T follicular helper cell (primary cell): ENCODE results near the gene FGA.
"Not testable (repeated sequence)": the region's sequence is repeated elsewhere in the genome, so short reads cannot be mapped to it uniquely, and the experiment has no call there.

ENCODE experiments used
- DNase-seq: peaks from one replicate; pipeline ENCODE4 v3.0.0-alpha.2; 2020; ENCODE audit warnings: low read depth

FGA gene

DNA sequence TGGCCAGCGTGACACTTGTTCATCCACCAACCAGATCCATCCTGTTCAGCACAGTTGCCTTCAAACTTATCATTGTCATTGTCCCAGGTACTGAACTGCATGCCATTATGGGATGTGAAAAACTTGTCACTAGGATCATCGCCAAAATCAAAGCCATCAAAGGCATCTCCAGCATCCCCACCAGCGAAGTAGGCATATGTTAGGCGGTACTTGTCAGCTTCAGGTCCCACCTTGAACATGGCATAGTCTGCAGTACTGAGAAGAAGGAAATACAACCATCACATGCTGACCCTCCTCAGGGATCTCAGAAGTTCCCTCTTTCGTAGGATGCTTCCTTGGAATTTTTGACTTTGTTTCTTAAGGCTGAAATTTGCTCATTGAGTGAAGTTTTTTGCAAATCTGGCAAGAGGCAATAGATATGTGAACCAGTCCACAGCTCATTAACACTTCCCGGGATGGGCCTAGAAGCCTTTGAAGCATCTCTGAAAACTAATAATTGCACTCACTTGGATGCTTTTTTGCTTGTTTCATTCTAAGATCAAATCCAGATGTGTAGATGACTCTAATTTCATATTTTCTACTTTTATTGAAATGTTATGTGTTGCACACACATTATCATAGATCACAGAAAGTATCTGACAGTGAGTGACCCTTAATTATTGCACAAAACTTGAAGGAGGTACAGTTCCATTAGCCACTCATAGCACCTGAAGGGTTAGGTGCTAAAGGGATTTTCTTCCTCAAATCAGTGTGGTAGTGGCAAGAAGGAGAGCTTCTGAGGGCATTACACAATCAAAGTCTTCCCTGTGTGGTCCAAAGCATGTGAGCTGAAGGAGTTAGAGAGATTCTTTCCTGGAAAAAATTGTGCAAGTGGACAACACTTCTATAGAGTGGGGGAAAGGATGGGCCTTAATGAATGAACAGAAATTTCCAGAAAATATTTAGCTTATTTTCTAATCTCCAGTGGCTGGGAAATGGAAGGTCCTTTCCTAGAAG lies 16.5 kb upstream of the FGA start:
- DNase-seq = no peak

GRCh38 chr4:154604696-154605200 lies 14.2 kb upstream of the FGA start:
- DNase-seq = no peak

DNA sequence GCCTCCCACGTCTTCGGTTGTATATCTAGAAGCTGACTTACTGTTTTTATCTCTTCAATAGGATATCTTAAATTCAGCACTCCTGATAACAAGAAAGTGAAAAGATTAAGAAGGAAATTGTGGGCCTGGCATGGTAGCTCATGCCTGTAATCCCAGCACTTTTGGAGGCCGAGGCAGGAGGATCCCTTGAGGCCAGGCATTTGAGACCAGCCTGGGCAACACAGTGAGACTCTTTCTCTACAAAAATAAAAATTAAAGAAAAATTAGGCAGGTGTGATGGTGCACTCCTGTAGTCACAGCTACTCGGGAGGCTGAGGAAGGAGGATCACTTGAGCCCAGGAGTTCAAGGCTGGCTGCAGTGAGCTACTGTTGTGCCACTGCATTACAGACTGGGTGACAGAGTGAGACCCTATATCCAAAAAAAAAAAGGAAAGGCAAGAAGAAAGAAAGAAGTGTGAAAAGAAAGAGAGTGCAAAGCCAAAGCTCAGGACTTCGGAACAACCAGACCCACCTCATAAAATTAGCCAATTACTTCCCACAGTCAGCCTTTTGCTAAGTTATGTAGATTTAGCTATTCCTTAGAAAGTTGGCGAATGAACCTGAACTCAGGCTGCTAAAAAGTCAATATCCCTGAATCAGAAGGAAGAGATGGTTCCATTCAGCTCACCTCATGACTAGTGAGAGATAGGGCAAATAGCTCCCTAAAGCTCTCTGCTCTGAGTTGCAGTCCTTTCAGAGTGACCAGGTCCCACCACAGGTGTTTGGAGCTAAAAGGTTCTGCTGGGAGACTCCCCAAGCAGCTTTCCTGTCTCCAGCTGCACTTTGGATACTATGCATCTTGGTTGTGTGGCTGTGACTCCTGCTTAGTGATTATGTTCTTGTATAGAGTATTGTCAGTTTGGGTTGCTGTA lies 12.7 kb upstream of the FGA start:
- DNase-seq = no peak

- DNase-seq = no peak
These were observed 12.0 kb upstream of the FGA start for GRCh38 chr4:154602404-154603020.

- DNase-seq = no peak
These were observed 7.5 kb upstream of the FGA start for GRCh38 chr4:154597798-154598774.

DNA sequence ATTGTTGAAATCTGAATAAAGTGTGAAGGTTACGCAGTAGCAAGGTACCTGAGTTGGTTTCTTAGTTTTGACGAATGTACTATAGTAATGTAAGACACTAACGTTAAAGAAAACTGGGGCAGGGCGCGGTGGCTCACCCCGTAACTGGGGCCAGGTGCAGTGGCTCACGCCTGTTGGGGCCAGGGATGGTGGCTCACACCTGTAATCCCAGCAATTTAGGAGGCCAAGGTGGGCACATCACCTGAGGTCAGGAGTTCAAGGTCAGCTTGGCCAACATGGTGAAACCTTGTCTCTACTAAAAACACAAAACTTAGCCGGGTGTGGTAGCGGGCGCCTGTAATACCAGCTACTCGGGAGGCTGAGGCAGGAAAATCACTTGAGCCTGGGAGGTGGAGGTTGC lies 6.7 kb upstream of the FGA start:
- DNase-seq = not testable (repeated sequence)

DNA sequence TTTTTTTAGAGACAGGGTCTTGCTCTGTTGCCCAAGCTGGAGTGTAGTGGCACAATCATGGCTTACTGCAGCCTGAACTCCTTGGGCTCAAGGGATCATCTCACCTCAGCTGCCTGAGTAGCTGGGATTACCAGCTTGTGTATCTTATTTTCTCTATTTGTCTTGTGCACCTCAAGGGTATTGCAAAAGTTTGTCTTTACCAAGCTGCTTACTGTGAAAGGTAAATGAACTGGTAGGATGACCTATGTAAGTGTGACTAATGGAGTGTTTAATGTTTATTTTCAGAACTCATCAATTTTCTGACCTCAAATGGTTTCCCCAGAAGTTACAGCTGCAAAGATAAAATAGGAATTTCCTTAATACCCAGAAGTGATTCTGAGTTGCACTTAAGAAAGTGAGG lies 5.3 kb upstream of the FGA start:
- no peak for DNase-seq

DNA sequence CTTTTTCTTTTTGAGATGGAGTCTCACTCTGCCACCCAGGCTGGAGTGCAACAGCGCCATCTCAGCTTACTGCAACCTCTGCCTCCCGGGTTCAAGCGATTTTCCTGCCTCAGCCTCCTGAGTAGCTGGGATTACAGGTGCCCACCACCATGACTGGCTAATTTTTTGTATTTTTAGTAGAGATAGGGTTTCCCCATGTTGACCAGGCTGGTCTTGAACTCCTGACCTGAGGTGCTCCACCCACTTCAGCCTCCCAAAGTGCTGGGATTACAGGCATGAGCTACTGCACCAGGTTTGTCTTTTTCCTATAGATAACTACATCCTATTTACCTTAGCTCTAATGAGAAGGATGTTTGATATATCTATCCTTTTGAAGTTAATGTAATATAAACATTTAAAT lies 3.8 kb upstream of the FGA start:
- not testable (repeated sequence) for DNase-seq

DNA sequence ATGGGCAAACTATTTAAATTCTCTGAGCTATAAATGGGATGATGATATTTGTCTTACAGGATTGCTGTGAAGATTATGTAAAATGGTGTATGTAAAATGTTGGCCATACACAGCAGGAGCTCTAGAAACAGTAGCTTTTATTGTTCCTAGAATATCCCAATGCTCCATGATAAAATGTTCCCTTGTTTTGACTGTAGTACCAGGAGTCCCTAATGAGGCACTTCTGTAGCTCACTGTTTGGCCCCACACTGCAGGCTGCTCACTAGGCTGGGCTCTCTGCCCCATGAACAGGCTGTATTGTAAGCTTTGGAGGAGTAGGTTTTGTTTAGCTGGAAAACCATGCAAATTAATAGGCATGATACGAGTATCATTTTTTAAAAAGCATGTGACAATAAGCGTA lies 3.3 kb upstream of the FGA start:
- no peak for DNase-seq

DNA sequence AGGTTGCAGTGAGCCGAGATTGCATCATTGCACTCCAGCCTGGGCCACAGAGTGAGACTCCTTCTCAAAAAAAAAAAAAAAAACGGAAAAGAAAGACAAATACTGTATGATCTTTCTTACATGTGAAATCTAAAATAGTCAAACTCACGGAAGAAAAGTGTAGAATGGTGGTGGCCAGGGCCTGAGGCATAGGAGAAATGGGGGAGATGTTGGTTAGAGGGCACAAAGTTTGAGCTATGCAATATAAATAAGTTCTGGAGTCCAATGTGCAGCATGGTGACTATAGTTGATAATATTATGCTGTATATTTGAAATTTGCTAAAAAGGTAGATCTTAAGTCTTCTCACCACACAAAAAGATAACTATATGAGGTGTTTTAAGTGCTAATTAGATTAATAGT lies 1.3 kb upstream of the FGA start:
- no peak for DNase-seq

GRCh38 chr4:154589296-154590197 lies 995 bp downstream of the FGA start:
- DNase-seq = no peak

DNA sequence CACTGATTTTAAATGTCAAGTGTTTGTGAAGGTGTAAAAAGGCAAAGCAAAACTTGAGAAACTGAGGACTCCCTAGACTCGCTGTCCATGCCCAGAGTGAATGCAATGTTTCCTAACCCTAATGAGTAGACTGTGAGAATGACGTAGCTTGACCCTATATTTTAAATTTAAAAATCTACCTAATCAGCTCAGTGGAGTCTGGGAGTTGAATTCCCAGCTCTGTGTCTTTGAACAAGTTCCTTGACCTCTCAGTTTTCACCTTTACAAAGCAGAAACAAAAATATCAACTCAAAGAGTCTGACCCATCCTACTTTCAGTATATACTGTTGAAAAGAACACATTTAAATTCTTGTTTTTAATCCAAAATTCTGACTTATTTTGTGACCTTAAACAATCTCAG lies 2.3 kb downstream of the FGA start:
- no peak for DNase-seq

GRCh38 chr4:154586296-154587033 lies 4.1 kb downstream of the FGA start:
- DNase-seq = no peak

GRCh38 chr4:154585369-154586018 lies 5.0 kb downstream of the FGA start:
- no peak for DNase-seq

DNA sequence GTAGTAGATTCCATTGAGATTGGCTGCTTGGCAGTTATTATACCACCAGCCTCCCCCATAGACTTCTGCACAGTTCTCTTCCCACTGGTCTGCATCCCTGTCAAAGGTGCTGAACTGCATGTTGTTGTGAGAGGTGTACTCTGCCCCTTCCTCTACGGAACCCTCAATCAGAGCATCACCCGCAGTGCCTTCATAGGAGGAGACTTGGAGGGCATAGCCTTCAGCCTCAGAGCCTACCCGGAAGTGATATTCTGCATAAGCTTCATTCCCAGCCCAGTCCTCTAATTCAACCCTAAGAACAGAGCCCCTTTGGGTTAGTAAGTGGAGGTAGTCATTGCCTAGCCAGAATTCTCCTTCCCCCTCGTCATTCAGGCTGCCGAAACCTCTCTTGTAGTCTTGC lies 6.3 kb downstream of the FGA start:
- DNase-seq = no peak

- DNase-seq = no peak
These were observed 6.9 kb downstream of the FGA start for GRCh38 chr4:154583677-154584076.

DNA sequence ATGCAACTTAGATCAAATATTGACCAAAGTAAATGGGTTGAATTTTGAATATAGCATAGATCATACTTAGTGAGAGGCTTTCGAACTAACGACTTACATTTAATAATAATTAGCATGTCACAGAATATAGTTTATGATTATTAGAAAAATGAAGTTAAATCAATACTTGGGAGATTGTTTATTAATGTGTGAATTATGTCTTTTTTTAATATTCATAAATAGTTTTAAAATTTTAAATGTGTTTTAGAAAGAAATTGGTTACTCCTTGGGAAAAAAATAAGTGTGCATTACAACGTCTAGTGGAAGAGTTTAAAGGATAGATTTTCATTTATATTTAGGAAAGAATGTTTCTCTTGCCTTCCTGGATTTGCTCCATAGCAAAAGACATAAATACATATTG lies 7.3 kb downstream of the FGA start:
- DNase-seq = no peak

- no peak for DNase-seq
These were observed 7.8 kb downstream of the FGA start for GRCh38 chr4:154582723-154583122.

DNA sequence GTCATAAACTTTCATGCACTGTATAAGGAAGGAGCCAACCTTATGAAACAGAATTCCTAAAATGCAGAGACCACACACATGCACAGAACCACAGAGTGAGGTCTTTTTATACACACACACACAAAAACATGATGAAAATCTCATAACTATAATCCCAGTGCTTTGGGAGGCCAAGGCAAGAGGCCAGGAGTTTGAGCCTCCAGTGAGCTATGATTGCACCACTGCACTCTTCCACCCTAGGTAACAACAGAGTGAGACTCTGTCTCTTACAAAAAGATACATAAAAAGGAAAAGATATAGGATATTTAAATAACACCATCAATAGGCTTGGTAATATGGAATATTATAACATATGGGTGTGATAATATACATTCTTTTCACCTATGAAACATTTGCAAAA lies 10.6 kb downstream of the FGA start:
- DNase-seq = no peak
